ENCODE data around the gene SGMS1.

Gene SGMS1

DNA sequence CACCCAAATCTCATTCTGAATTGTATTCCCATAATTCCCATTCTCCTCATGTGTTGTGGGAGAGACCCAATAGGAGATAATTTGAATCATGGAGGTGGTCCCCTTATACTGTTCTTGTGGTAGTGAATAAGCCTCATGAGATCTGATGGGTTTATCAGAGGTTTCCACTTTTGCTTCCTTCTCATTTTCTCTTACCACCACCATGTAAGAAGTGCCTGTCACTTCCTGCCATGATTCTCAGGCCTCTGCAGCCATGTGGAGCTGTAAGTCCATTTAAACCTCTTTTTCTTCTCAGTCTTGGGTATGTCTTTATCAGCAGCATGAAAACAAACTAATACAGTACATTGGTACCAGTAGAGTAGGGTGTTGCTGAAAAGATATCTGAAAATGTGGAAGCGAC, 274.2 kb downstream of the SGMS1 start:
- DNase-seq (ENCODE audit: insufficient read length), result no peak
- TF ChIP-seq POLR2A (IDR thresholded peaks at IDR 0.05; ENCODE audit: low read depth, low read length) (no peak), POLR2AphosphoS5 (IDR thresholded peaks at IDR 0.05; ENCODE audit: low read depth, low read length) (no peak), TAF1 (IDR thresholded peaks at IDR 0.05; ENCODE audit: borderline replicate concordance, low read depth, low read length) (no peak)
- FAIRE-seq, result peak; percentile 21

DNA sequence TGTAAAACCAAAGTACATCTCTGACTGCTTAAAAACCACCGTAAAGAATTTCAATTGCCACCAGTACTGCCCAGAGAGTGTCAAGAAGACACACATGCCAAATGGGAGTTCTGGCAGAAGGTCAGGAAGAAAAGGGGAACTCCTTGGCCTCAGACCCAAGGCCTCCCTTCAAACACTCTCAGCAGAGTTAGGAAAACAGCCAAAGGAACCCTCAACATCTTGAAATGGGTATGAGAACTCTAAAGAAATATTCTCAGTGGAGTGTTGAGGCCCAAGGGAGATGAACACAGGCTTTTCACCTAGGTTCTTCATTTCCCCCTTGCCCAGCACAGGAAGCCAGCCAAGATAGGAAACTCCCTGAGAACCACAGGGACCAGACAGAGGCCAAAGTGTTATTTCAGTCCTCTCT, 276.4 kb downstream of the SGMS1 start:
- peak; percentile 81 for FAIRE-seq
- TF ChIP-seq POLR2A (IDR thresholded peaks at IDR 0.05; ENCODE audit: low read depth, low read length) (no peak; the same call in 1 of the 2 replicates), POLR2AphosphoS5 (IDR thresholded peaks at IDR 0.05; ENCODE audit: low read depth, low read length) (no peak), TAF1 (IDR thresholded peaks at IDR 0.05; ENCODE audit: borderline replicate concordance, low read depth, low read length) (no peak)
- DNase-seq (ENCODE audit: insufficient read length), result peak; percentile 32

DNA sequence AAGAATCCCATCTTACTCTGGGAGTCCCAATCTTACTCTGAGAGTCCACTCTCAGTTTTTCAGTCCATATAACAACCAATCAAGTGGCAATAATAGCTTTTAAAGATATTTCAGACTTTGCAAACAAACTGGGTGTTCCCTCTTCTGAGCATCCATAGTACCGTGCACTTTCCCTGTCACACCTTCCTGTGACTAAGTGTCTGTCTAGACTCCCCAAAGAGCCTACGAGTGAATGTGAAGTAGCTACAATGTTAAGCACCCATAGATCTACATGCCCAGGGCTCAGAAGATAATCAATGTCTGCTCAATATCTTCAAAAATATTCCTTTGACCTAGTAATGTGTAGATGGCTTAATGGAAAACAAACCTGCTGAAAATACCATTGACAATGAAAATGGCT, 276.8 kb downstream of the SGMS1 start:
- DNase-seq (ENCODE audit: insufficient read length), result no peak
- no peak for FAIRE-seq
- TF ChIP-seq POLR2A (IDR thresholded peaks at IDR 0.05; ENCODE audit: low read depth, low read length) (no peak), POLR2AphosphoS5 (IDR thresholded peaks at IDR 0.05; ENCODE audit: low read depth, low read length) (no peak), TAF1 (IDR thresholded peaks at IDR 0.05; ENCODE audit: borderline replicate concordance, low read depth, low read length) (no peak)

DNA sequence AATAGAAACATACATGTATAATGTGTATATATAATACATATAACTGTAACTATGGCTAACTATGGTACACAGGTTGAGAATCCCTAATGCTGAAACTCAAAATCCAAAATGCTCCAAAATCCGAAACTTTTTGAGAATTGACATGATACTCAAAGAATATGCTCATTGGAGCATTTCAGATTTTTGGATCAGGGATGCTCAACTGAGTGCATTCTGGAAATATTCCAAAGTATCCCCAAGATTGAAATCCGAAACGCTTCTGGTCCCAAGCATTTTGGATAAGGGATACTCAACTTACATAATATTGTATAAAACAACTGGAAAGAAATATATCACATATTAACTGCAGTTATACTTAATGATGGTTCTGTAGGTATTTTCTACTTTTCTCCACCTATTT, 278.2 kb downstream of the SGMS1 start:
- TF ChIP-seq POLR2AphosphoS5 (IDR thresholded peaks at IDR 0.05; ENCODE audit: low read depth, low read length) (no peak), POLR2A (IDR thresholded peaks at IDR 0.05; ENCODE audit: low read depth, low read length) (no peak), TAF1 (IDR thresholded peaks at IDR 0.05; ENCODE audit: borderline replicate concordance, low read depth, low read length) (no peak)
- no peak for DNase-seq (ENCODE audit: insufficient read length)
- no peak for FAIRE-seq

DNA sequence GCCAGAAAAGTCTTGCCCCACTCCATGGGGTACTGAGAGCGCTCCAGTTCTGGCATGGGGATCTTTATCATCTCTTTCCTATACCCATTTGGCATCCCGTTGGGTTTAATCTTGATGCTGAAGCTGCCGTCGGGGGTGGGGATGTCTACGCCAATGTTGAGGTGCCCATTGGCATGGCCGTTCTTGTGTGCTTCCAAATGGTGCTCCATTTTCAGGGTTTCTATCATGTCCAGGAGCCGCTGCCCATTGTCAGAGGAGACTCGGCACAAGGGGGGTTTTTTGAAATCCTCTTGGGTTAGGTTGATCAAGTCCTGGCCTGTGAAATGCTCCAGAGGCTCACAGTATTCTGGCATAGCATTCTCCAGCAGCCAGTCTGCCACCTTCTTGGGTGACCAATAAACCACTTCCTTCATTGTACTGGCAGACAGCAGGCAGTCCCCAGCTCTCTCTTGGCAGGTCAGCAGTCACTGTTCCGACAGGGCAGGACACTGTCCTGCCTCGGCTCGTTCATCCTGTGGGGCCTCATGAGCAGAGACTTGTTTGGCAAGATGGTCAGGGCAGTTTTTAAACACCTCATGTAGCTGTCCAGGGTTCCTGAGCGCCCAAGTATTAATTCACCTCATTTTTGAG, 279.9 kb downstream of the SGMS1 start:
- DNase-seq (ENCODE audit: insufficient read length) (no peak), FAIRE-seq (no peak)
- no peak for TF ChIP-seq POLR2AphosphoS5 (IDR thresholded peaks at IDR 0.05; ENCODE audit: low read depth, low read length)
- TF ChIP-seq TAF1 (IDR thresholded peaks at IDR 0.05; ENCODE audit: borderline replicate concordance, low read depth, low read length), result no peak

DNA sequence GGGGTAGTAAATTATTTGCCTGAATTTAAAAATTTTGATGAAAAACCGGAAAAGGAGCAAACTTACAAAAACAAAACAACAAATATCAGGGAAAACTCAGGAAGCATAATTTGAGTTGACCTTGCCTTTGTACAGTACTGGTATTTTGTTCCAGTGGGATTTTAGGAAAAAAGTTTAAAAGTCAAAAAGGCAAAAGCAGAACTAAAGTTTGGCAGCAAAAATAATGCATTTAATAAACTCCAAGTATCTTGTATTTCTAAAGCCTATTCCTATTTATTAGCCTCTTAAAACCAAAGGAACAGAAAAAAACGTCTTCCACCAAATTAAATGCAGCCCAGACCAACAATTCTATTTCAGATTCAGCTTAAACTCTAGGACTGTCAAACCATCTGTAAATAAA, 281.8 kb downstream of the SGMS1 start:
- FAIRE-seq (no peak), DNase-seq (ENCODE audit: insufficient read length) (no peak)
- TF ChIP-seq TAF1 (IDR thresholded peaks at IDR 0.05; ENCODE audit: borderline replicate concordance, low read depth, low read length), result no peak
- TF ChIP-seq POLR2A (IDR thresholded peaks at IDR 0.05; ENCODE audit: low read depth, low read length), result no peak
- no peak for TF ChIP-seq POLR2AphosphoS5 (IDR thresholded peaks at IDR 0.05; ENCODE audit: low read depth, low read length)

DNA sequence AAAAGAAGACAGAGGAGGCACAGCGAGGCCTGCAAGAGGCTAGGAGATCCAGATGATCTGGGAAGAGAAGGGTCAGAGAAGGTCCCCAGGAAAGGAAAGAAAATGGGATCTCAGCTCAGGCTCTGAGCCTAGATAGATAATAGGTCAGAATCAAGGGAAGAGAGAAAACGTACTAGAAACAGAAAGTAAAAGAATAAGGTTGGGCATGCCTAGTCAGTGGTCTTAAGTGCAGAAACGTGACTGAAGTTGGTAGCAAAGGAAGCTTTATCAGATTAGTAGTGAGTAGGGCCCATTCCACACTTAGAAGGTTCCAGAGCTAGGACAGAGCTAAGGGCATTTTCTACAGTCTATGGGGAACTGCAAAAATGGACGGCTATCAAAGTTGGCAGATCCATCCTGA, 287.6 kb downstream of the SGMS1 start:
- no peak for TF ChIP-seq POLR2A (IDR thresholded peaks at IDR 0.05; ENCODE audit: low read depth, low read length)
- TF ChIP-seq TAF1 (IDR thresholded peaks at IDR 0.05; ENCODE audit: borderline replicate concordance, low read depth, low read length), result no peak
- no peak for TF ChIP-seq POLR2AphosphoS5 (IDR thresholded peaks at IDR 0.05; ENCODE audit: low read depth, low read length)
- DNase-seq (ENCODE audit: insufficient read length) (no peak), FAIRE-seq (no peak)

DNA sequence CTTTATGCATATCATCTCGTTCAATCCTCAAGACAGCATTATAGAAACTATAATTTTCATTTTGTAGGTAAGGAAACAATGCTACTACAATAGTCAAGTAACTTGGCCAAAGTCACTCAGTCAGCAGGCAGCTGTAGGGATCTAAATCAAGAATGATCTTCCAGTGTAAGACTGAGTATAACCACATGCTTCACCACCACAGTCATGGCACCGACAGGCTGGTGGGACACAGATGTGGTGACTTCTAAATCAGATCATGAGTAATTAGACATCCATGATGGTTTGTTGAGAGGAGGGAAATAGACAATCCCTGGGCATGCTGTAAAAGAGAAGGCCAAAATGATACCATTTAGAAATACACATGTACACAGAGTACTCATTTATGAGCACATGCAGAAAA, 288.4 kb downstream of the SGMS1 start:
- FAIRE-seq (no peak), DNase-seq (ENCODE audit: insufficient read length) (no peak)
- TF ChIP-seq POLR2AphosphoS5 (IDR thresholded peaks at IDR 0.05; ENCODE audit: low read depth, low read length) (no peak), TAF1 (IDR thresholded peaks at IDR 0.05; ENCODE audit: borderline replicate concordance, low read depth, low read length) (no peak), POLR2A (IDR thresholded peaks at IDR 0.05; ENCODE audit: low read depth, low read length) (no peak)

DNA sequence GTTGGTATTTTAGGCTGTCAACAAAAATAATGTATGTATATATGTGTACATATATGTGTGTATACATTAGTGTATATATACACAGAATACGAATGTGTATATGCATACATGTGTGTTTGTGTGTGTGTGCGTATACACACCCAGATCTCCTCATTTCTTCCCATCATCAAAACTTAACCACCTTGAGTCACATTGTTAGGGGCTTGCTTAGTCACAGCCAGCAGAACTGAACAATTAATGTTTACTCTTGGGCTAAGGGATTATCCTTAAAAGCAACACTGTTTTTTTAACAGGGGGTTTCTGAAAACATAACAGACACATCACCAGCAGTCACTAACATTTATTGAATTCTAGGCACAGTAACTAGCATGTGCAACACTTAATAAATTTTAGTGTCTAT, 289.5 kb downstream of the SGMS1 start:
- DNase-seq (ENCODE audit: insufficient read length) (no peak), FAIRE-seq (no peak)
- TF ChIP-seq POLR2A (IDR thresholded peaks at IDR 0.05; ENCODE audit: low read depth, low read length), result no peak
- no peak for TF ChIP-seq POLR2AphosphoS5 (IDR thresholded peaks at IDR 0.05; ENCODE audit: low read depth, low read length)
- TF ChIP-seq TAF1 (IDR thresholded peaks at IDR 0.05; ENCODE audit: borderline replicate concordance, low read depth, low read length), result no peak

DNA sequence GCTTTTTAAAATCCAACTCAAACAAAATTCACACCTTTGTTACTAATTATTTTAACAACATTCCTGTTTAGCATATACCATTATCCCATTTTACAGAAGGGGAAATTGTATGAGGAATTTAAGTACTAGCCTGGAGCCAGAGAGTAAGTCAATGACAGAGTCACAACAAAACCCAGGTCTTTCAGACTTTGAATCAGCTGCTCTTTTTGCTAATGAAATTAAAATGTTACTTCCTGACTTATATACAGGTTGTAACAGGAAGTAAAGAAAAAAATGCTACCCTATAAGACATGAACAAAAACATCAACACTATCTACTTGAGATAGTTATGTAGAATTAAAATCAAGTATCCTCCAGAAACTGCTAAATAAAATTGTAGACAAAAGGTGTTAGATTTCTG, 289.9 kb downstream of the SGMS1 start:
- no peak for FAIRE-seq
- no peak for DNase-seq (ENCODE audit: insufficient read length)
- TF ChIP-seq TAF1 (IDR thresholded peaks at IDR 0.05; ENCODE audit: borderline replicate concordance, low read depth, low read length) (no peak), POLR2A (IDR thresholded peaks at IDR 0.05; ENCODE audit: low read depth, low read length) (no peak), POLR2AphosphoS5 (IDR thresholded peaks at IDR 0.05; ENCODE audit: low read depth, low read length) (no peak)

DNA sequence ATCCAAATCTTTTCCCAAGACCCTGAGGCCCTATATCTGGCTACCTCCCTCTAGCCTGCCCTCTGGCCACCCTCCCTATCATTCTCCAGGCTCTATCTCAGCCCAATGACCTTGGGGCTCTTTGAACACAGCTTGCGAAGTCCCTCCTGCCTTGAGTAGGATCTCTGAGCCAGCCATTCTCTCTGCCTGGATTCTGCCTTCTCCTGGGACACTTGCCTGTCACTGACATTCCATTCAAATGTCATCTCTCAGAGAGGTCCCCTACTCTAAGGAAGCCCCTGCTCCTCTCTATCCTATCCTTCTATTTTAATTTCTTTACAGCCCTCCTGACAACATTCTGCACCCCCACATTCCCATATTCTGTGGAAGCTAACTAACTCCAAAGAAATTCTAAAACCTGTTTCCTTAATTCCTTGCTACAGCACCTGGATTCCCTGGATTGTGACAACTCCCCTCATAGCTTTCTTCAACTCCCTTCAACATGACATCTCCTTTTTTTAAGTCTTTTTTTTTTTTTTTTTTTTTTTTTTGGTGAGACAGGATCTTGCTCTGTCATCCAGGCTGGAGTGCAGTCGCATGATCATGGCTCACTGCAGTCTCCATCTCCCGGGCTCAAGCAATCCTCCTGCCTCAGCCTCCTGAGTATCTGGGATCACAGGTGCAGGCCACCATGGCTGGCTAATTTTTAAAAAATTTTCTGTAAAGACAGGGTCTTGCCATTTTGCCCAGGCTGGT, 291.5 kb downstream of the SGMS1 start:
- TF ChIP-seq TAF1 (IDR thresholded peaks at IDR 0.05; ENCODE audit: borderline replicate concordance, low read depth, low read length) (no peak), POLR2A (IDR thresholded peaks at IDR 0.05; ENCODE audit: low read depth, low read length) (no peak), POLR2AphosphoS5 (IDR thresholded peaks at IDR 0.05; ENCODE audit: low read depth, low read length) (0 out of 2 replicates have a peak, but pooled peaks have one; percentile 24)
- FAIRE-seq, result no peak
- DNase-seq (ENCODE audit: insufficient read length), result no peak

DNA sequence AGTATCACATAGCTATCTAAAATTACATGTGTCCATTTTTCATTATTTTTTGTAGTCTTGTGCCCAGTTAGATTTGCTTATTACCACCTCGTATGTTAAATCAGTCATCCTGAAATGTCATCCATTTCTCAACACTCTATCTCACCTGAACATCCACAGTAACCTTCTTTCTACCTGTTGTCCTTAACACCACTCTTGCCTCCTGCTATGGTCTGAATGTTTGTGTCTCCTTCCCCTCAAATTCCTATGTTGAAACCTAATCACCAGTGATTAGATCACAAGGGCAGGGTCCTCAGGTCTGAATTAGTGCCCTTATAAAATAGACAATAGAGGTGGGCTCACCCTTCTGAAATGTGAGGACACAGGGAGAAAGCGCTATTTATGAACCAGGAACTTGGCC, 292.3 kb downstream of the SGMS1 start:
- no peak for FAIRE-seq
- TF ChIP-seq TAF1 (IDR thresholded peaks at IDR 0.05; ENCODE audit: borderline replicate concordance, low read depth, low read length) (no peak), POLR2A (IDR thresholded peaks at IDR 0.05; ENCODE audit: low read depth, low read length) (no peak), POLR2AphosphoS5 (IDR thresholded peaks at IDR 0.05; ENCODE audit: low read depth, low read length) (no peak)
- DNase-seq (ENCODE audit: insufficient read length), result no peak
